HEK293T (cell line): ENCODE data around the gene RBM10.

Experiments
- BHLHE40 ChIP-seq: fragments of 450-650 bp; IDR thresholded peaks from 2 replicates; pipeline ENCODE4 v1.6.1; 2016; ENCODE audit warnings: mild to moderate bottlenecking, moderate library complexity, borderline replicate concordance
- ELF4 ChIP-seq: fragments of 450-650 bp; IDR thresholded peaks from 2 replicates; pipeline ENCODE4 v1.6.1; 2017; ENCODE audit warnings: antibody characterized with exemption
- FOXA1 ChIP-seq: fragments of 450-650 bp; IDR thresholded peaks from 2 replicates; pipeline ENCODE4 v1.6.1; 2016; ENCODE audit warnings: mild to moderate bottlenecking
- FOXK2 ChIP-seq: fragments of 450-650 bp; IDR thresholded peaks from 2 replicates; pipeline ENCODE4 v1.6.1; 2016; ENCODE audit warnings: mild to moderate bottlenecking
- FOXM1 ChIP-seq: fragments of 450-650 bp; IDR thresholded peaks from 2 replicates; pipeline ENCODE4 v1.6.1; 2017; ENCODE audit warnings: mild to moderate bottlenecking, borderline replicate concordance
- HDGF ChIP-seq: fragments of 450-650 bp; IDR thresholded peaks from 2 replicates; pipeline ENCODE4 v1.6.1; 2017; ENCODE audit warnings: antibody characterized with exemption, borderline replicate concordance
- LEF1 ChIP-seq: fragments of 450-650 bp; IDR thresholded peaks from 2 replicates; pipeline ENCODE4 v1.6.1; 2017; ENCODE audit warnings: mild to moderate bottlenecking, borderline replicate concordance
- SP1 ChIP-seq: fragments of 450-650 bp; IDR thresholded peaks from 2 replicates; pipeline ENCODE4 v1.6.1; 2017
- SUZ12 ChIP-seq: fragments of 450-650 bp; IDR thresholded peaks from 2 replicates; pipeline ENCODE4 v1.6.1; 2016; ENCODE audit warnings: mild to moderate bottlenecking
- ZNF384 ChIP-seq: fragments of 450-650 bp; IDR thresholded peaks from 2 replicates; pipeline ENCODE4 v1.6.1; 2016
- TF ChIP-seq, protein P1 (sequence below): fragments of 450-650 bp; IDR thresholded peaks from 2 replicates; pipeline ENCODE4 v1.6.1; 2016

DNA sequence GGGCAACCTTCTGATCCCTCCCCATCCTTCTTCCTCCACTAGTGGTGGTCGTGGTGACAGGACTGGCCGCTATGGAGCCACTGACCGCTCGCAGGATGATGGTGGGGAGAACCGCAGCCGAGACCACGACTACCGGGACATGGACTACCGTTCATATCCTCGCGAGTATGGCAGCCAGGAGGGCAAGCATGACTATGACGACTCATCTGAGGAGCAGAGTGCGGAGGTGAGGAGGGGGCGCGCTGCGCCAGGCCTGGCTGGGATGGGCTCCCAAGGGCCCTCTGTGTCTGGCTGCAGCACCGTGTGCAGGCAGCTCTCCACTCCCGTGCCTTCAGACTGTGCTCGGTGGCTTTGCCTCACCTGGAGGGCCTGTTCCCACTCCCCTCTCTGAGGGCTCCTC lies 24.3 kb downstream of the RBM10 start:
- TF ChIP-seq BHLHE40 = no peak
- no peak for TF ChIP-seq SP1
- TF ChIP-seq SUZ12 = no peak
- TF ChIP-seq FOXM1 = no peak
- TF ChIP-seq FOXK2 = no peak
- TF ChIP-seq LEF1 = no peak
- TF ChIP-seq ZNF384 = no peak
- no peak for TF ChIP-seq HDGF
- no peak for TF ChIP-seq ELF4
- TF ChIP-seq, protein P1, sequence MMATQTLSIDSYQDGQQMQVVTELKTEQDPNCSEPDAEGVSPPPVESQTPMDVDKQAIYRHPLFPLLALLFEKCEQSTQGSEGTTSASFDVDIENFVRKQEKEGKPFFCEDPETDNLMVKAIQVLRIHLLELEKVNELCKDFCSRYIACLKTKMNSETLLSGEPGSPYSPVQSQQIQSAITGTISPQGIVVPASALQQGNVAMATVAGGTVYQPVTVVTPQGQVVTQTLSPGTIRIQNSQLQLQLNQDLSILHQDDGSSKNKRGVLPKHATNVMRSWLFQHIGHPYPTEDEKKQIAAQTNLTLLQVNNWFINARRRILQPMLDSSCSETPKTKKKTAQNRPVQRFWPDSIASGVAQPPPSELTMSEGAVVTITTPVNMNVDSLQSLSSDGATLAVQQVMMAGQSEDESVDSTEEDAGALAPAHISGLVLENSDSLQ = no peak
- no peak for TF ChIP-seq FOXA1
